ENCODE results near the gene ATRN.
"Not testable (repeated sequence)": the region's sequence is repeated elsewhere in the genome, so short reads cannot be mapped to it uniquely, and the experiment has no call there.

ATRN gene

GRCh38 chr20:3470627-3471396, at the start of gene ATRN:
TSS of gene ATRN (plus strand) at chr20:3471018. CDS start at chr20:3471108, 90 bp downstream.
- H3K9me3 Mint-ChIP-seq: no peaks in the 10 kb centered on the region
- H3K27me3 Mint-ChIP-seq: no peaks in the 10 kb centered on the region
- H3K4me3 Mint-ChIP-seq: peak within 1 kb of the TSS; percentile 92
- ATAC-seq (peak; percentile 92), DNase-seq (peak; percentile 97)
- H3K36me3 Mint-ChIP-seq (ENCODE audit: low read depth): peaks cover 6% of the 10 kb centered on the region
- peak within 1 kb of the TSS; percentile 80 for H3K27ac Mint-ChIP-seq
- H3K4me1 Mint-ChIP-seq: peaks cover 35% of the 10 kb centered on the region

- Mint-ChIP-seq H3K4me3 (no peak overlapping the region), H3K36me3 (ENCODE audit: low read depth) (no peaks in the 10 kb centered on the region), H3K27me3 (no peaks in the 10 kb centered on the region), H3K9me3 (no peaks in the 10 kb centered on the region), H3K4me1 (peaks cover 10% of the 10 kb centered on the region), H3K27ac (no peak overlapping the region)
- ATAC-seq: no peak
- no peak for DNase-seq
These were observed 48.8 kb upstream of the ATRN start for GRCh38 chr20:3421985-3422384.

GRCh38 chr20:3423126-3423525, 47.7 kb upstream of the ATRN start:
- Mint-ChIP-seq H3K4me3 (no peak overlapping the region), H3K27ac (no peak overlapping the region), H3K4me1 (peaks cover 10% of the 10 kb centered on the region), H3K27me3 (no peaks in the 10 kb centered on the region), H3K36me3 (ENCODE audit: low read depth) (no peaks in the 10 kb centered on the region), H3K9me3 (no peaks in the 10 kb centered on the region)
- ATAC-seq: no peak
- no peak for DNase-seq

- not testable (repeated sequence) for ATAC-seq; H3K36me3 Mint-ChIP-seq (ENCODE audit: low read depth); H3K27ac Mint-ChIP-seq; H3K9me3 Mint-ChIP-seq; DNase-seq; H3K4me3 Mint-ChIP-seq; H3K27me3 Mint-ChIP-seq; H3K4me1 Mint-ChIP-seq
These were observed 44.1 kb upstream of the ATRN start for GRCh38 chr20:3426766-3427165.

- Mint-ChIP-seq H3K4me1 (peaks cover 4% of the 10 kb centered on the region), H3K9me3 (no peaks in the 10 kb centered on the region), H3K27me3 (peaks cover 6% of the 10 kb centered on the region), H3K4me3 (no peak overlapping the region), H3K27ac (no peak overlapping the region), H3K36me3 (ENCODE audit: low read depth) (no peaks in the 10 kb centered on the region)
- DNase-seq (no peak), ATAC-seq (no peak)
These were observed 40.3 kb upstream of the ATRN start for GRCh38 chr20:3430376-3431069.

GRCh38 chr20:3431109-3431508, 39.7 kb upstream of the ATRN start:
- Mint-ChIP-seq H3K9me3 (no peaks in the 10 kb centered on the region), H3K4me1 (peaks cover 4% of the 10 kb centered on the region), H3K4me3 (no peak overlapping the region), H3K27ac (no peak overlapping the region), H3K27me3 (peaks cover 6% of the 10 kb centered on the region), H3K36me3 (ENCODE audit: low read depth) (no peaks in the 10 kb centered on the region)
- ATAC-seq: no peak
- no peak for DNase-seq

- ATAC-seq (no peak), DNase-seq (no peak)
- Mint-ChIP-seq H3K9me3 (no peaks in the 10 kb centered on the region), H3K27ac (no peak overlapping the region), H3K4me1 (peaks cover 4% of the 10 kb centered on the region), H3K27me3 (peaks cover 6% of the 10 kb centered on the region), H3K36me3 (ENCODE audit: low read depth) (no peaks in the 10 kb centered on the region), H3K4me3 (no peak overlapping the region)
These were observed 38.0 kb upstream of the ATRN start for GRCh38 chr20:3432844-3433243.

- Mint-ChIP-seq H3K27ac (no peak overlapping the region), H3K27me3 (peaks cover 6% of the 10 kb centered on the region), H3K36me3 (ENCODE audit: low read depth) (no peaks in the 10 kb centered on the region), H3K9me3 (no peaks in the 10 kb centered on the region), H3K4me3 (no peak overlapping the region), H3K4me1 (peaks cover 4% of the 10 kb centered on the region)
- no peak for DNase-seq
- ATAC-seq: no peak
These were observed 37.1 kb upstream of the ATRN start for GRCh38 chr20:3433744-3434143.

- no peak for DNase-seq
- Mint-ChIP-seq H3K36me3 (ENCODE audit: low read depth) (no peaks in the 10 kb centered on the region), H3K27me3 (peaks cover 6% of the 10 kb centered on the region), H3K4me3 (no peak overlapping the region), H3K27ac (no peak overlapping the region), H3K4me1 (peaks cover 4% of the 10 kb centered on the region), H3K9me3 (no peaks in the 10 kb centered on the region)
- ATAC-seq: no peak
These were observed 36.6 kb upstream of the ATRN start for GRCh38 chr20:3434232-3434631.

GRCh38 chr20:3436864-3437574, 33.8 kb upstream of the ATRN start:
- ATAC-seq (no peak), DNase-seq (no peak)
- H3K36me3 Mint-ChIP-seq (ENCODE audit: low read depth): no peaks in the 10 kb centered on the region
- H3K4me3 Mint-ChIP-seq: no peak overlapping the region
- H3K27ac Mint-ChIP-seq: no peak overlapping the region
- H3K9me3 Mint-ChIP-seq: no peaks in the 10 kb centered on the region
- no peaks in the 10 kb centered on the region for H3K27me3 Mint-ChIP-seq
- H3K4me1 Mint-ChIP-seq: no peaks in the 10 kb centered on the region

GRCh38 chr20:3446779-3447178, 24.0 kb upstream of the ATRN start:
- ATAC-seq: no peak
- DNase-seq: no peak
- no peak overlapping the region for H3K4me3 Mint-ChIP-seq

GRCh38 chr20:3447321-3447720, 23.5 kb upstream of the ATRN start:
- Mint-ChIP-seq H3K9me3 (no peaks in the 10 kb centered on the region), H3K27me3 (peaks cover 7% of the 10 kb centered on the region), H3K4me1 (no peaks in the 10 kb centered on the region), H3K27ac (no peak overlapping the region), H3K36me3 (ENCODE audit: low read depth) (no peaks in the 10 kb centered on the region), H3K4me3 (no peak overlapping the region)
- ATAC-seq: no peak
- no peak for DNase-seq

More at GRCh38 chr20:3446779-3447178, 24.0 kb upstream of the ATRN start:
- no peaks in the 10 kb centered on the region for H3K4me1 Mint-ChIP-seq
- no peaks in the 10 kb centered on the region for H3K36me3 Mint-ChIP-seq (ENCODE audit: low read depth)
- H3K27ac Mint-ChIP-seq: no peak overlapping the region
- H3K27me3 Mint-ChIP-seq: peaks cover 7% of the 10 kb centered on the region
- H3K9me3 Mint-ChIP-seq: no peaks in the 10 kb centered on the region

- peaks cover 7% of the 10 kb centered on the region for H3K27me3 Mint-ChIP-seq
- no peak for ATAC-seq
- no peak overlapping the region for H3K4me3 Mint-ChIP-seq
- DNase-seq: no peak
- H3K36me3 Mint-ChIP-seq (ENCODE audit: low read depth): no peaks in the 10 kb centered on the region
- no peaks in the 10 kb centered on the region for H3K9me3 Mint-ChIP-seq
- H3K4me1 Mint-ChIP-seq: no peaks in the 10 kb centered on the region
- H3K27ac Mint-ChIP-seq: no peak overlapping the region
These were observed 21.5 kb upstream of the ATRN start for GRCh38 chr20:3449319-3449718.

- no peak for ATAC-seq
- H3K27ac Mint-ChIP-seq: no peak overlapping the region
- no peaks in the 10 kb centered on the region for H3K9me3 Mint-ChIP-seq
- no peaks in the 10 kb centered on the region for H3K4me1 Mint-ChIP-seq
- H3K36me3 Mint-ChIP-seq (ENCODE audit: low read depth): no peaks in the 10 kb centered on the region
- no peak for DNase-seq
- peaks cover 7% of the 10 kb centered on the region for H3K27me3 Mint-ChIP-seq
- no peak overlapping the region for H3K4me3 Mint-ChIP-seq
These were observed 18.7 kb upstream of the ATRN start for GRCh38 chr20:3452136-3452535.

- no peaks in the 10 kb centered on the region for H3K4me1 Mint-ChIP-seq
- H3K36me3 Mint-ChIP-seq (ENCODE audit: low read depth): no peaks in the 10 kb centered on the region
- ATAC-seq (no peak), DNase-seq (no peak)
- H3K27me3 Mint-ChIP-seq: peaks cover 7% of the 10 kb centered on the region
- no peak overlapping the region for H3K27ac Mint-ChIP-seq
- H3K9me3 Mint-ChIP-seq: no peaks in the 10 kb centered on the region
- H3K4me3 Mint-ChIP-seq: no peak overlapping the region
These were observed 18.1 kb upstream of the ATRN start for GRCh38 chr20:3452690-3453089.
